GM19099 (cell line): ENCODE data around the gene PRKAG2.

Experiments used
- POLR2A ChIP-seq: IDR thresholded peaks from 3 replicates; pipeline ENCODE4 v1.6.1; 2011; ENCODE audit warnings: low read depth; ENCODE audit not compliant: insufficient read length; ENCODE audit errors: extremely low read depth

The PRKAG2 gene

DNA sequence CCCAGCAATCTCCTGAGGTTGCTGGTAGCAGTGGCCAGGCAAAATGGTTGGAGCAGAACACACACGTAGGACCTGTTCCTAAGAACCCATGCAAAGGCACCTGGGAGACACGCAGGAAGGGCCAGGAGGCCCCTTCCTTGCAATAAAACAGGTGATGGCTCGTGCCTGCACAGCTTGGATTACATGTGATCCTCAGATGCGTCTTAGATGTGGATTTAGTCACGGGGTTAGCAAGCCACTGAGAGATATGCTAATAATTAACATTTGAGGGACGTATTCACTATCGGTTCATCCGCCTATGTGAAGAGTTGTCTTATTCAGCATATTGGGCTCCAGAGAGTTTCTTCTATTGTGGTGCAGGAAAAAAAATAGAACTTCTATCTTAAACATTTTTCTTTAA is 352.6 kb downstream of the PRKAG2 start:
- no peak for TF ChIP-seq POLR2A

DNA sequence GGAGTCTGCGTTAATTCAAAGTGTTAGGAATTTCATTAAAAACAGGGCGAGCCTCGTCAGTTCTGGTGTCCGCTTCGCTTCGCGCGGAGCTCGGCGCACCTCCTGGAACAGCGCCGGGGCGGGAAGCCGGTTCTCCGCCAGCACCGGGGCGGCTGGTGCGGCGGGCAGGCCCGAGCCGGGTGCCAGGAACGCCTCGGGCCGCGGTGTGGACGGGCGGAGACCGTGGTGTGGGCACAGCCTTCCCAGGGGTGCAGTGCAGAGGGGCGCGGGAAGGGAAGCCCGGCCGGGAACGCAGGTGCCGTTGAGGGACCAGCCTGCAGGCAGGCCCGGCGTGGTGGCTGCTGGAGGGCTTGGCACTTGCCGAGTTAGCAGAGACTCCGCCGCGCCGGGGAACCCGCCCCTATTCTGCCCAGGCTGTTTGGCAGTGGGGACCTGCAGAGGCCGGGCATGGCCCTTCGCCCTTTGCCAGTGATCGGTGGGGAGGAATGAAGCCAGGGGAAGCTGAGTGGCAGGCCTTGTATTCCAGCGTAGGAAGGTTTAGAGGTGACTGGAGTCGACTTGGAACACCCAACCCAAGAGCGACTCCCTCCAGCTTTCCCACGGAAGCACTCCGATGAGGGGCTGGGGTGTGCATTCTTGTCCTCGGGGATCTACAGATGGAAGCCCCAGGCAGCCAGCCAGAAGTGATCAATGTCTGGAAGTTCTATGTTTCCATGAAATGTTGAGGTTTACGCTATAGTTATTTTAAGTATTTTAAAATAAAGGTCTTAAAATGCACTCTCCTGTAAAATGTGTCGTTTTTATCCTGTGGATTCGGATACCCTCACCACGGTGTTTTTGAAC is 356.3 kb downstream of the PRKAG2 start:
- no peak for TF ChIP-seq POLR2A

DNA sequence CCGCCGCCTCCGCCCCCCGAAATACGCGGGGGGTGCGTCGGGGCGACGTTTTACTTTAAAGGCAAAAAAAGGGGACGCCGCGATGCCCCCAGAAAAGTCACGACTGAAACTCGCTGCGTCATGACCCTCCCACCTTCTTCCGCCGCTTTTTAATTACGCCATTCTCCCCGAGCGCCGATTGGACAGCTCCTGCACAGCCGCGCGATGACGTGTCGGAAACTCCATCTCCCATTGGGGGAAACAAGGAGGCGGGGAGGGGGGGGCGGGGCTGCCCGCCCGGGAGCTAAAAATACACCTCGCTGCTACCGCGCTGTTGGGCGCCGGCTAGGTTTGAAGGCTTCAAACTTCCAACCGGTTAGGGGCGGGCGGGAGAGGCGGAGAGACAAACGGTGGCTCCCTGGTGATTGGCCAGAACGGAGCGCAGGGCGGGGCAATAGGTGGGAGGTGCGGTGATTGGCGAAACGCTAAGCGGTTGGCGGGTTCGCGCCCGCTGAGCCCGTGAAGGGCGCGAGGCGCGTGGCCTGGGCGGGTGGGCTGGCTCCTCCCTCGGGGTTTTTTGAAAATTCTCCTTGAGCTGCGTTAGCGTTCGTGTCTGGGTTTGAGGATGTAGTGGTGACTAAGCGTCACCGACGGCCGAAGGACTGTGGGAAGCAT is 357.0 kb downstream of the PRKAG2 start, which contains the start of gene RHEB:
Gene RHEB (minus strand): TSS at position 131 of the 654 bp plus-strand sequence. CDS start 384 bp downstream, outside the sequence.
- no peak for TF ChIP-seq POLR2A

DNA sequence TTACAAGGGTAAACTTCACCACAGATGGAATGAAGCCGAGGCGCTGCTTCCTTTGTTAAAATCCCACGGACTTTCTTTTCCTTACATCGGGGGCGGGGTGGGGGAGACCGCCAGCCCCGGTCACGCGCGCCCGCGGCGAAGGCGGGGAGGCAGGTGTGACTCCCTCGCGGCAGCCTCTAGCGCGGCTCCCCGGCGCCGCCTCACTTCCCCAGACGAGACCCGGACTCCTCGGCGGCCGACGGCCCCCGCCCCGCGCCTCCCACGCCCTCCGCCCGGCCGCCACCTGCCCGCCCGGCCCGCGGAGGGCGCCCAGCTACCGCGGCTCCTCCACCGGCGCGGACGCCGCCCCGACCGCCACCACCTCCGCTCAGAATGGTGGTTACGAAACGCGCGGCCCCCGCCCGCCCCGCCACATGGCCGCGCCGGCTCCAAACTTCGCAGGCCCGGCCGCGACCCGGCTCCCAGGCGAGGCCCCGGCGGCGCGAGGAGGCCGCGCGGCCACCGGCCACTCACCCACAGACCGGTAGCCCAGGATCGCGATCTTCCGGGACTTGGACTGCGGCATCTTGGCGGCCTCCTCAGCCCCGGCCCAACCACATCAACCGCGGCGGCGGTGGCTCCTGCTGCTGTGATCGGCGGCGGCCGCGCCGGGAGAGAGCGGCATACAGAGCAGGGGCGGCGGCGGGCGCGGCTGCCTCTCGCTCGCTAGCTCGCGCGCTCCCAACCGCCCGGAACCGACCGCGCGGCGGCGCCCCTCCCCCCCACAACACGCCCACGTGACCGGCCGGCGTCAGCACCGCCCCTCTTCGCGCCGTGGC is 357.8 kb downstream of the PRKAG2 start:
- peak; percentile 15 for TF ChIP-seq POLR2A

DNA sequence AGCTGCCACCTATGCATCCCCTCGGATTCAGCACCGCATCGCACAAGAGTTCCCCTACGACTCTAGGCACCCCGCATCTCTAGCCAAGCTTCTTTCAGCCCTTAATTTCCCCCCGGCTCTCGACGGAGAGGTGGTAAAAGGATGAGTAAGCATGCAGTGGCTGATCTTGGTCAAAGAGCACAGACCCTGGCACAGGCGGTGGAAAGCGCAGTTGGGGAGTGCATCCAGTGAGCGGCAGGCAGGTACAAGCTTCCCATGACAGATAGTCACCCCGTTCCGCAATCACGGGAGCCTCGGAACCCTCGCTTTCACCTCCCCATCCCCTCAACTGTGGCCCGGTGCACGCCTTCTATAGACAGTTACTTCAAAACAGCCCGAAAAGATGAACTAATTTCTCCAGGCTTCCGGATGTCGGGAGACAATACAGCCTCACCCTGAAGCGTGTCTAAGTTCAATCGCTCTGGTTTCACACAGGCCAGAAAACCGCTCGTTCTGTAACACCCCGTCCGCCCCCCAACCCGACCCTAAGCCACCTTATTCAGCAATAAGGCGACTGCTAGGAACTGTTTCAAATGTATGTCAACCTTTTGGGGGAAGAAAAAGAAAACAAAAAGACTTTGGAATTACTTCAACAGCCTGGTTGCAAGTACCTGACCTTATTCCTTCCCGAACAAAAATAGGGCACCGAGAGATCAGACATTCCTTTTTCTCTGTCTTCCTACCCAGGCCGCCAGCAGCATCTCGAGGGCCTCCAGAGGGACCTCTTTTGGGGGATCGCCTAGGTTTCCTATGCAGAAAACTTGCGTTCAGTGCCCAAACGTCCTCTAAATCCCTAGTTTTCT is 358.6 kb downstream of the PRKAG2 start:
- no peak for TF ChIP-seq POLR2A

DNA sequence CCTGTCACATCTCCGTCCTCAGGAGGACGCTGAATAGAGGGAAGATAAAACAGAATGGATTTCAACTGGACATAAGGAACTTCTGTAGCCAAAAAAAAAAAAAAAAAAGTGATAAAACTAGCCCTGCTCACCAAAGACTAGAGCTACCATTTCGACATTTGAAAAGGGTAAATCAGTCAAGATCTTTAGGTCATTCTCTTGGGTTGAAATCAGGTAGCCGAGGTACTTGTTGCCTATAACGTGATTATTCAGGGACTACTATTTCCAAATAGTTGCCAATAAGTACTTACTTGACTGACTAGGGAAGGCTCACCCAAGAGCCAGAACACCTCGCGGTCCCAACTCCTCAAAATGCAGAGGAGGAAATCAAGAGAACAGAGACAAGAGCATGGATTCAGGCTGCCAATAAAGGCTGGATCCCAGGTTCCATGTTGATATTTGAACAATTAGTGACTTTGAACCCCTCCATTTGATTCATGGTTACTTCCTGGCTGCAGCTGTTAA is 359.3 kb downstream of the PRKAG2 start:
- TF ChIP-seq POLR2A: no peak

DNA sequence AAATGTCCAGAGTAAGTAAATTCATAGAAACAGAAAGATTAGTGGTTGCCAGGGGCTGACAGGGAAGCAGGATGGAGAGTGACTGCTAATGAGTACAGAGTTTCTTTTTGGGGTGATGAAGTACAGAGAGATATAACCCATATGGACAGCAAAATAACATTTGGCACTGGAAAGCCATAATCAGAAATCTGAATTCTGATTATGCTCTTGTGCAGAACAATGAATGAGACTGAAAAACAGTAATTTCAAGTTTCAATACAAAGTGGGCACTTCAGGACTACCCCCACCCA is 361.7 kb downstream of the PRKAG2 start:
- no peak for TF ChIP-seq POLR2A

DNA sequence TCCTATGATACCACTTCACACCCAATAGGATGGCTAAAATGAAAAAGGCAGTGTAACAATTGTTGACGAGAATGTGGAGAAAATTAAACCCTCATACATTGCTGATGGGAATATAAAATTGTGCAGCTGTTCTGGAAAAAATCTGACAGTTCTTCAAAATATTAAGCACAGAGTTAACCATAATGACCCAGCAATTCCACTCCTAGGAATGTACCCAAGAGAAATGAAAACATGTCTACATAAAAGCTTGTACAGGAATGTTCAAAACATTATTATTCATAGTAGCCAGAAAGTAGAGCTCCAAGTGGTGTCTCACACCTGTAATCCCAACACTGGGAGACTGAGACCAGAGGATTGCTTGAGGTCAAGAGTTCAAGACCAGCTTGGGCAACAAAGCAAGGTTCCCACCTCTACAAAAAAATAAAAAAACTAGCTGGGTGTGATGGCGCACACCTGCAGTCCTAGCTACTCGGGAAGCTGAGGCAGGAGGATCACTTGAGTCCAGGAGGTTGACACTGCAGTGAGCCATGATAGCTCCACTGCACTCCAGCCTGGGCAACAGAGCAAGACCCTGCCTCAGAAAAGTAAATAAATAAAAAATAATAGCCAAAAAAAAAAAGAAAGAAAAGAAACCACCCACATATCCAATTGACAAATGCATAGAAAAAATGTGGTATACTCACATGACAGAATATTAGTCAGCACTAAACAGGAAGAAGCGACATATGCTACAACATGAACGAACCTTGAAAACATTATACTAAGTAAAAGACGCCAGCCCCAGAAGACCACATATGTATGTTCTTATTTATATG is 362.2 kb downstream of the PRKAG2 start:
- no peak for TF ChIP-seq POLR2A

DNA sequence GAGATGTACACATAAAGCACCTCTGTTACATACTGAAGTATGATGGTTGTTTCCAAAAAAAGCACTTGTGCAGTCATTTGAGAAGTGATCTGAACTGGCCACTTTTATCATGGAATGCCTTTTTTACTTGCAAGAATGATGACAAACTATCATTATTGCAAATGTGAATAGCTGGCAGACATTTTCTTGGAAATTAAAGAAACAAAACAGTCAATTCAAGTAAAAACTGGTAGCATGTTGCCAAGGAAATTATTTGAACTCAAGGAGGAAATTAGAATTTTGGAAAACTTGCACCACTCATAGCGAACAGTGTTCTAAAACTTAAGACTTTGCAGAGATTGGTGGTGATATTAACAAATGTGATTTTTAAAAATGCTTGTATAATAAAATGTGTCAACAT is 363.8 kb downstream of the PRKAG2 start:
- TF ChIP-seq POLR2A: no peak

DNA sequence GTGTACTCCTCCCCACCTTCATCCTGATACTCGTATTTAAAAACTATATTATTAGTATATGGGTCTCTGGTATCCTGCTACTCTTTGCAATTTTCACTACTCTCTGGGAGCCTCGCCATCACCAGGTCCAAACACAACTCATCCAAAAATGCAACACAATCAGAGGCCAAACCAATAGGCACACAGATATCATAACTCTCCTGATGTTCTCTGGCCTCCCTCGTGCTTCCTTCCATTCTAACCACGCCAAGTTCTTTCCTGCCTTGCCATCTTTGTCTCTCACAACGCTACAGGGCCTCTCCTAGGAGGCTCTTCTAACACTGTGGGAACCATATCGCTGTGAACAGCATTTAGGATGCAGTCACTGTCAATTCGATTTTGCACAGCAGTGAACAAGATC is 364.6 kb downstream of the PRKAG2 start:
- TF ChIP-seq POLR2A: no peak

DNA sequence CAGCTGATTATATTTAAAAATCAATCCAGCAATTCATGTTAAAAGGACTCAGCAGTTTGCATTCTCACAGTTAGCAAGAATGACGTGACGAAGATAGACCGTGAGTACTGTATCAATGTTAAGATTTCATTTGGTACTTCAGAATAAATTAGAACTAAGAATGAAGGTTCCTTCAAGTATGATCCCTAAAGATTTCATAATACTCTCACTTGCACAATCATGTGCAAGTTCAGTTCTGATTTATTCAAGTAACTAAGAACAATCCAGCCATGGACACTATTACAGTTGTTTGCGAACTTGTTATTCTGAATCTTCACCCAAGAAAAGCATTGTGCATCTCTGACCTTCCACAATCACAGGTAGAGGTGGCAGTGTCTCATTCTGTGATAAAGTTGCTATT is 365.0 kb downstream of the PRKAG2 start:
- TF ChIP-seq POLR2A: no peak

DNA sequence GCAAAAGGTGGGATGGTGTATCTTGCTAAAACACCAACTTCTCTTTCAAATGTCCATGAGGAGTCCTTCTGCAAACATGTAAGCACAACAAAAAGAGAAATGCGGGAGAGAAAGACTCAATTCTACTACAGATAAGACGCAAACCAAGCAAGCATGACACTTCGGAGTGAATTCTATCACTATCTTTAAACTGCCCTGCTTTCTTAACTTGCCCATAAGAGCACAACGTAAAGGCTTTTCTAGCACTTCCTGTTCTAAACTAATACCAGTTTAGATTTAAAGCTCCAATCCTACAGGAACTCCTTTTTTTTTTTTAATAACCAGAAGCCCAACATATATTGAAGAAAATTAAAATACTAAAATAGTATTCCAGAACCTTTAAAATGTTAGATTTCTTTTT is 365.6 kb downstream of the PRKAG2 start:
- TF ChIP-seq POLR2A: no peak

DNA sequence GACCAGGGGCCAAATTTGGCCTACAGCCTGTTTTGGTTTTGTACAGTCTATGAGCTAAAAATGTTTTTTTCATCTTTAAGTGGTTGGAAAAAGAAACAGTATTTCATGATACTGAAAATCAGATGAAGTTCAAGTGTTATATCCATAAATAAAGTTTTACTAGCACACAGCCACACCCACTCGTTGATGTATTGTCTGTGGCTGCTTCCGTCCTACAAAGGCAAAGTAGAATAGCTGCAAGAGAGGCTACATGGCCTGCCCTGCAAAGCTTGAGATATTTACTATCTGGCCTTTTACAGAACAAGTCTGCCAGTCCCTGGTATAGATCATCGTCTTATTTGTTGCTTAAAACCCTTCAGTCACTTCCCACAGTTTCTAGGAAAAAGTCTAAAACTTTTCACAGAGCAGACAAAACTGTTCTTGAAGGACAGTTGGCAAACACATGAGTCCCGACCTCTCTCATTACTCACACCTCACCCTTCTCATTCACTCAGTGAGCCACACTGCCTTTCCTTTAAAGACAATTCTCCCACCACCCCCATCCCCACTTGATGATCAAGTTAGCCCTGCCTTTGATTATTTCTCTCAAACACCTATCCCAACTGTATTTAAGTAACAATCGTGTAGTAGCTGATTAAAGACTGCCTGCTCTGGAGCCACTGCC is 367.1 kb downstream of the PRKAG2 start:
- TF ChIP-seq POLR2A: no peak

DNA sequence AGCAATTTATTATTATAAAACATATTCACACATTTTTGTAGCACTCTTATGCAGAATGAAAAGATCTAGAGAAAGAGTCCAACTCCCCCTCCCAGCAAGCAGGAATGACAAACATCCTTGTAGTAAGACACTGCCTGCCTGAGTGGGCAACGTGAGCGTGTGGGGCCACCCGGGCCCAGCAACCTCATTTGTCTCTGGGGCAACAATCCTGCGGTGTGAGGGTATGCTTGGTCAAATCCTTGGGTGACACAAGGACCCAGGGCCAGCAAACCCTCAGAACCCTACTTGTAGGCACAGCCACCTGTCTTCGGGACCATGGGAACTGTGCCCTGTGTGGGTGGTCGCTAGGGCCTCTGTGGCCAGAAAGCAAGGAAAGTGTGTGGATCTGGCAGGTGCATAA is 367.9 kb downstream of the PRKAG2 start:
- no peak for TF ChIP-seq POLR2A

DNA sequence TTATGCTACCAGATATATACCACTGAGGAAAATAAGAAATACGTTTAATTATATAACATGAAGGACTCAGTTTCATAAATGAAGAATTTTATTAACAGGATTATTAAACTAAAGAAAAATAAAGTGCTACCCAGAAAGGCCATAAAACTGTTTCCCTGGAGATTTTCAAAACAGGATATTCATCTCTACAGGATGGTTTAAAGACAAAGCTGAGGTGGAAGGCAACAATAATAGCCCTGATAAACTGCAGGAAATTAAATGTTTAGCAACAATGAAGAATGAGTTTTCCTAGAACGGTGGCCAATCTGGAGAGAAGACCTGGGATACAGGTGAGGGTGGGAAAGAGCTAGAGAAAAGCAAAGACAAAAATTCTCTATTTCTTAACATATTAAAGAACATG is 369.1 kb downstream of the PRKAG2 start:
- TF ChIP-seq POLR2A: no peak
